Stomach (tissue), 4 donors: ENCODE data around the gene MT3.

ENCODE experiments used
- EP300 ChIP-seq: sonication (generic); formaldehyde crosslinking; IDR thresholded peaks from one replicate; pipeline ENCODE4 v1.6.1; 2017; ENCODE audit warnings: antibody characterized with exemption
- POLR2A ChIP-seq, 4 donors: fragments of 450-650 bp; IDR thresholded peaks; one replicate each; pipeline ENCODE4 v1.6.1; 2016; ENCODE audit warnings: antibody characterized with exemption in 4 of 4, control low read depth in 2 of 4, mild to moderate bottlenecking in 1 of 4, moderate library complexity in 1 of 4
- POLR2AphosphoS5 ChIP-seq, 3 donors: sonication (generic); formaldehyde crosslinking; IDR thresholded peaks; one replicate each; pipeline ENCODE4 v1.6.1; 2016; ENCODE audit warnings: antibody characterized with exemption in 3 of 3
- TF ChIP-seq, protein P1 (sequence below), 7 experiments: fragments of 450-650 bp in 4 of 7; fragments of 200-600 bp in 3 of 7; sonication (generic) in 3 of 7; IDR thresholded peaks; one replicate each; pipeline ENCODE4 v1.5.1; 2016 to 2019; ENCODE audit warnings: antibody characterized with exemption in 7 of 7, control low read depth in 2 of 7, mild to moderate bottlenecking in 1 of 7

DNA sequence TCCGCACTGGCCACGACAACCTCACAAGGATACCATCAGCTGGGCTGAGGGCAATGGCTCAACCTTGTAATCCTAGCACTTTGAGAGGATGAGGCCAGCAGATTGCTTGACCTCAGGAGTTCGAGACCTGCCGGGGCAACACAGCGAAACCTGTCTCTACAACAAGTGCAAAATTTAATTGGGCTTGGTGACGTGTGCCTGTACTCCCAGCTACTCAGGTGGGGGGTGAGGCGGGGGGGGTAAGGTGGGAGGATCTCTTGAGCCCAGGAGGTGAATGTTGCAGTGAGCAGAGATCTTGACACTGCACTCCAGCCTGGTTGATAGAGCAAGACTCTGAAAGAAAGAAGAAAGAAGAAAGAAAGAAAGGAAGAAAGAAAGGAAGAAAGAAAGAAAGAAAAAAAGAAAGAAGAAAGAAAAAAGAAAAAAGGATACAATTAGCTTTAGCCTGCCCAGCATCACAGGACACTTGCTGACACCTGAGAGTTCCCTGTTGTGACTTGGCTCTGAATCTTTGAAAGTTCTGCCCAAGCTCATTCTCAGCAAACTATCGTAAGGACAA lies 31.1 kb downstream of the MT3 start:
- no peak for TF ChIP-seq POLR2AphosphoS5 (IDR thresholded peaks at IDR 0.05)
- TF ChIP-seq, protein P1, sequence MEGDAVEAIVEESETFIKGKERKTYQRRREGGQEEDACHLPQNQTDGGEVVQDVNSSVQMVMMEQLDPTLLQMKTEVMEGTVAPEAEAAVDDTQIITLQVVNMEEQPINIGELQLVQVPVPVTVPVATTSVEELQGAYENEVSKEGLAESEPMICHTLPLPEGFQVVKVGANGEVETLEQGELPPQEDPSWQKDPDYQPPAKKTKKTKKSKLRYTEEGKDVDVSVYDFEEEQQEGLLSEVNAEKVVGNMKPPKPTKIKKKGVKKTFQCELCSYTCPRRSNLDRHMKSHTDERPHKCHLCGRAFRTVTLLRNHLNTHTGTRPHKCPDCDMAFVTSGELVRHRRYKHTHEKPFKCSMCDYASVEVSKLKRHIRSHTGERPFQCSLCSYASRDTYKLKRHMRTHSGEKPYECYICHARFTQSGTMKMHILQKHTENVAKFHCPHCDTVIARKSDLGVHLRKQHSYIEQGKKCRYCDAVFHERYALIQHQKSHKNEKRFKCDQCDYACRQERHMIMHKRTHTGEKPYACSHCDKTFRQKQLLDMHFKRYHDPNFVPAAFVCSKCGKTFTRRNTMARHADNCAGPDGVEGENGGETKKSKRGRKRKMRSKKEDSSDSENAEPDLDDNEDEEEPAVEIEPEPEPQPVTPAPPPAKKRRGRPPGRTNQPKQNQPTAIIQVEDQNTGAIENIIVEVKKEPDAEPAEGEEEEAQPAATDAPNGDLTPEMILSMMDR (IDR thresholded peaks at IDR 0.05), result no peak
- TF ChIP-seq POLR2A (IDR thresholded peaks at IDR 0.05), result no peak
- no peak for TF ChIP-seq EP300
